Esophagus squamous epithelium (tissue), 5 donors: ENCODE data around the gene POU3F3. TPM values are rescaled to one million over a fixed set of nuclear protein-coding genes. Genes with fewer than 3 reads are reported as not detected.

ENCODE experiments used
- DNase-seq: peaks from one replicate; lab custom pipeline; 2025; lab: John Stamatoyannopoulos, UW
- H3K27ac ChIP-seq, 4 donors: fragments of 200-600 bp; sonication (generic); one replicate each; pipeline ENCODE4 v1.5.1; 2016 to 2019; ENCODE audit warnings: mild to moderate bottlenecking in 1 of 4
- H3K27me3 ChIP-seq, 4 donors: fragments of 200-600 bp; sonication (generic); 1 replicate in 3 of 4; 2 replicates in 1 of 4; pipeline versions ENCODE4 v1.5.1 to v1.6.0; 2017 to 2021; ENCODE audit warnings: antibody characterized with exemption in 1 of 4
- H3K36me3 ChIP-seq, 3 donors: fragments of 200-600 bp; sonication (generic); one replicate each; pipeline ENCODE4 v1.5.1; 2016 to 2019
- H3K4me1 ChIP-seq, 3 donors: fragments of 200-600 bp; sonication (generic); one replicate each; pipeline ENCODE4 v1.5.1; 2017 to 2019
- H3K4me3 ChIP-seq, 4 donors: fragments of 200-600 bp; sonication (generic); 1 replicate in 3 of 4; 2 replicates in 1 of 4; pipeline ENCODE4 v1.5.1; 2016 to 2019; ENCODE audit warnings: mild to moderate bottlenecking in 2 of 4, moderate library complexity in 1 of 4
- H3K9me3 ChIP-seq, 3 donors: fragments of 200-600 bp; sonication (generic); one replicate each; pipeline ENCODE4 v1.5.1; 2016 to 2019
- CTCF ChIP-seq, 6 experiments: fragments of 450-650 bp in 4 of 6; fragments of 200-600 bp in 2 of 6; sonication (generic) in 2 of 6; IDR thresholded peaks; one replicate each; pipeline ENCODE4 v1.5.1; 2016 to 2019; ENCODE audit warnings: antibody characterized with exemption in 6 of 6, mild to moderate bottlenecking in 4 of 6, moderate library complexity in 4 of 6
- POLR2A ChIP-seq, 4 donors: fragments of 450-650 bp; IDR thresholded peaks; one replicate each; pipeline ENCODE4 v1.6.1; 2017; ENCODE audit warnings: antibody characterized with exemption in 4 of 4, mild to moderate bottlenecking in 4 of 4, moderate library complexity in 3 of 4
- WGBS, 2 donors: methylation state at CpG; one replicate each; pipeline ENCODE4 v1.1.5; 2018; 5-methylcytosine and 5-hydroxymethylcytosine counted together
- intact Hi-C: fragments of 100-400 bp; cut with DNase I; formaldehyde crosslinking; loops from one replicate; pipeline ENCODE4 v1.15.0; 2022
- total RNA-seq, 4 donors: library from RNA; depleted of rRNA; stranded (reverse); fragments of >200 nt; gene quantifications; one replicate each; pipeline ENCODE4 v1.1.0, GENCODE V29; 2016
- donor health status: DM: yes; HTN: yes; CAD: no.

The POU3F3 gene
- total RNA-seq, 4 donors from 2014 or later: 0.09 TPM; not detected in 3

- H3K27ac ChIP-seq: no peak overlapping the region
- peak overlapping the region; percentile 22 to 74 (median 48) for H3K4me3 ChIP-seq
- no peak for DNase-seq
- TF ChIP-seq CTCF (IDR thresholded peaks at IDR 0.05) (peak in 5 of 6 experiments; percentile 14 to 46 (median 28)), POLR2A (IDR thresholded peaks at IDR 0.05) (no peak)
- 2 to 11% methylated on average over 5 to 10 of the region's 63 CpGs for WGBS, 2 donors
- intact Hi-C loops: no loop called here
- H3K27me3 ChIP-seq: peaks cover 0 to 88% (median 7%) of the 10 kb centered on the region in 4 donors
- H3K4me1 ChIP-seq: peaks cover 6 to 22% (median 8%) of the 10 kb centered on the region in 3 donors
- no peaks in the 10 kb centered on the region for H3K9me3 ChIP-seq
- no peaks in the 10 kb centered on the region for H3K36me3 ChIP-seq
Observed at GRCh38 chr2:104872866-104873688, 19.2 kb downstream of the POU3F3 start.

GRCh38 chr2:104873689-104874054 is 19.8 kb downstream of the POU3F3 start:
- H3K27ac ChIP-seq: no peak overlapping the region
- peaks cover 6 to 22% (median 8%) of the 10 kb centered on the region in 3 donors for H3K4me1 ChIP-seq
- H3K4me3 ChIP-seq: peak overlapping the region in 3 of 4 donors; percentile 22 to 74 (median 56)
- no peak for DNase-seq
- peaks cover 0 to 86% (median 7%) of the 10 kb centered on the region in 4 donors for H3K27me3 ChIP-seq
- no peaks in the 10 kb centered on the region for H3K9me3 ChIP-seq
- 10 to 36% methylated on average over 2 to 10 of the region's 17 CpGs for WGBS, 2 donors
- TF ChIP-seq CTCF (IDR thresholded peaks at IDR 0.05) (peak in 1 of 6 experiments; percentile 7), POLR2A (IDR thresholded peaks at IDR 0.05) (no peak)
- intact Hi-C loops: no loop called here
- no peaks in the 10 kb centered on the region for H3K36me3 ChIP-seq

GRCh38 chr2:104874230-104874629 is 20.3 kb downstream of the POU3F3 start:
- 59 to 63% methylated on average over 5 to 6 of the region's 6 CpGs for WGBS, 2 donors
- DNase-seq: no peak
- Histone ChIP-seq H3K4me1 (peaks cover 6 to 22% (median 8%) of the 10 kb centered on the region in 3 donors), H3K36me3 (no peaks in the 10 kb centered on the region), H3K27ac (no peak overlapping the region), H3K27me3 (peaks cover 0 to 86% (median 7%) of the 10 kb centered on the region in 4 donors), H3K9me3 (no peaks in the 10 kb centered on the region), H3K4me3 (no peak overlapping the region)
- TF ChIP-seq POLR2A (IDR thresholded peaks at IDR 0.05) (no peak), CTCF (IDR thresholded peaks at IDR 0.05) (no peak)
- intact Hi-C loops: no loop called here

- intact Hi-C loops: no loop called here
- TF ChIP-seq CTCF (IDR thresholded peaks at IDR 0.05): no peak
- WGBS, 2 donors: 53 to 65% methylated on average over 1 of the region's 1 CpG
Observed at GRCh38 chr2:104875262-104875661, 21.3 kb downstream of the POU3F3 start.

More at GRCh38 chr2:104875262-104875661, 21.3 kb downstream of the POU3F3 start:
- Histone ChIP-seq H3K27me3 (peaks cover 0 to 85% (median 4%) of the 10 kb centered on the region in 4 donors), H3K36me3 (no peaks in the 10 kb centered on the region), H3K27ac (no peak overlapping the region), H3K4me1 (peaks cover 6 to 22% (median 8%) of the 10 kb centered on the region in 3 donors), H3K9me3 (no peaks in the 10 kb centered on the region), H3K4me3 (no peak overlapping the region)
- DNase-seq: no peak
